ENCODE data around the gene GJA9. TPM values are rescaled to one million over a fixed set of nuclear protein-coding genes. Genes with fewer than 3 reads are reported as not detected.
"Not testable (repeated sequence)": the region's sequence is repeated elsewhere in the genome, so short reads cannot be mapped to it uniquely, and the experiment has no call there.

The GJA9 gene
- total RNA-seq, 1 donor from 2014 or later: 0.44 TPM

- ATAC-seq: peak; percentile 99
Measured at GRCh38 chr1:38873027-38873969, 8.1 kb downstream of the GJA9 start, which contains the start of gene MYCBP. Gene MYCBP (minus strand): TSS chr1:38873348. CDS start chr1:38873305, 43 bp downstream.

DNA sequence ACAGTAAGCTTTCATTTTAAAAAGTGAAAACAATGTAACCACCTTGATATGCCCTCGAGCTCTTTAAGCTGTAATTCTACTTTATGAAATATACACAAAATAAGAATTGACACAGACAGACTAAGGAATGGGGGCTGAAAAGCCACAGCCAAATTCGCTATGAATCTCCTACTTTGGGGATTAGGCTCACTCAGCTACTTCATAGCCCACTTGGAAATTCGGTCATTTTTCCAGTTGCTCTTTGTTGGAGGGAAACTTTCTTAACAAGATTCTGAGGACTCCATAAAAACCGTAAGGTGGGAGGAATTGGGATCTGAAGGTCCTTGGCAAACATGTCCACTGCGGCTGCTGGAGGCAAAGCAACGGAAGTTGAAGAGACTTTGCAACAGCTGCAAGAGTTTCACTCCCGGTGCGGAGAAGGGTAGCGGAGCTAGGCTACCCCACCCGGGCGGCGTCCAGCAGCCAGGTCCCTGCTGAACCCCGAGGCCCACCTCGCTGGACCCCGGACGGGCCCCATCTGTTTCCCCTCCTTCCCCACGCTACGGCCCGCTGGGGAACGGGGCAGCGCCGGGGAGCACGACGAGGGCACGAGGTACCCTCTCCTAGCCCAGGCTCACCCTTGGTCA is 8.9 kb downstream of the GJA9 start:
- ATAC-seq: peak; percentile 41

DNA sequence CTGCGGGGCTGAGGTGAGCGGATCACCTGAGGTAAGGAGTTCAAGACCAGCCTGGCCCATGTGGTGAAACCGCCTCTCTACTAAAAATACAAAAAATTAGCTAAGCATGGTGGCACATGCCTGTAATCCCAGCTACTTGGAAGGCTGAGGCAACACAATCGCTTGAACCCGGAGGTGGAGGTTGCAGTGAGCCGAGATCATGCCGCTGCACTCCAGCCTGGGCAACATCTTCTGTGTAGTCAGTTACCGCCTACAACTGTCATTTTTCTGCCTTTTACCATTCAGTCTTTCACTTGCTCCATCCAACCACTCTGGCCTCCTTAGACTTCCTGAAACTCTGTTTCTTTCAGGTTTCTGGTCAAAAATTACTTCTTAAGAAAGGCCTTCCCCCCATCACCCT is 10.4 kb downstream of the GJA9 start:
- no peak for ATAC-seq

DNA sequence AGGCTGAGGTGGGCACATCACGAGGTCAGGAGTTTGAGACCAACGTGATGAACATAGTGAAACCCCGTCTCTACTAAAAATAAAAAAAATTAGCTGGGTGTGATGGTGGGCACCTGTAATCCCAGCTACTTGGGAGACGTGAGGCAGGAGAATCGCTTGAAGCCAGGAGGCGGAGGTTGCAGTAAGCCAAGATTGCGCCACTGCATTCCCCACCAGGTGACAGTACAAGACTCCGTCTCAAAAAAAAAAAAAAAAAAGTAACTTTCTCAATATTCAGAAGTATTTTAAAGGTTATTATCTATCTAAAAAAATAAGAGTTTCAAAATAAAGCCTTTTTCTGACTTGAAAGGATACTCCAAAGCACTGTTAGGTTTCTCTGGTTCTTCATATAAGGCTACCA is 14.2 kb downstream of the GJA9 start:
- no peak for ATAC-seq

DNA sequence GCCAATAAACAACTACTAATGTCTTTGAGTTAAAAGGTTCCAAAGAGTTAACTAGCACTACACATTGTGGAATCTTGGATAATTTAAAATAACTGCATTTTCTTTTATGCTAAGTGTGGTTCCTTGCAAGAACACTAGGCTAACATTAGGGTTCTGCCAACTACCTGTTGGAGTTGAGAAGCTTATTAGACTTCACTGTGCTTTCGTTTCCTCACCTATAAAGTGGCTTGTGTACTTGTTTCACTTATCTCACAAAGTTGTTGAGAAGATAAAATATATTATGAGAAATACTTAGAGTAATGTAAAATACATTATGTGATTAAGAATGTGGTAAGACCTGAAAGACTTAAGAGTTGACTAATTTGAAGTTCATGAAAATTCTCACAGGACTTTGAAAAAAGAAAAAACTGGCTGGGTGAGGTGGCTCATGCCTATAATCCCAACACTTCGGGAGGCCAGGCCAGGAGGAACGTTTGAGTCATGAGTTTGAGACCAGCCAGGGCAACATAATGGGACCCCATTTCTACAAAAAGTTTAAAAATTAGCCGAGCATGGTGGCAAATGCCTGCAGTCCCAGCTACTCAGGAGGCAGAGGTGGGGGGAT is 16.2 kb downstream of the GJA9 start:
- ATAC-seq: peak; percentile 24

- ATAC-seq: no peak
Measured at GRCh38 chr1:38860454-38860795, 21.0 kb downstream of the GJA9 start.

DNA sequence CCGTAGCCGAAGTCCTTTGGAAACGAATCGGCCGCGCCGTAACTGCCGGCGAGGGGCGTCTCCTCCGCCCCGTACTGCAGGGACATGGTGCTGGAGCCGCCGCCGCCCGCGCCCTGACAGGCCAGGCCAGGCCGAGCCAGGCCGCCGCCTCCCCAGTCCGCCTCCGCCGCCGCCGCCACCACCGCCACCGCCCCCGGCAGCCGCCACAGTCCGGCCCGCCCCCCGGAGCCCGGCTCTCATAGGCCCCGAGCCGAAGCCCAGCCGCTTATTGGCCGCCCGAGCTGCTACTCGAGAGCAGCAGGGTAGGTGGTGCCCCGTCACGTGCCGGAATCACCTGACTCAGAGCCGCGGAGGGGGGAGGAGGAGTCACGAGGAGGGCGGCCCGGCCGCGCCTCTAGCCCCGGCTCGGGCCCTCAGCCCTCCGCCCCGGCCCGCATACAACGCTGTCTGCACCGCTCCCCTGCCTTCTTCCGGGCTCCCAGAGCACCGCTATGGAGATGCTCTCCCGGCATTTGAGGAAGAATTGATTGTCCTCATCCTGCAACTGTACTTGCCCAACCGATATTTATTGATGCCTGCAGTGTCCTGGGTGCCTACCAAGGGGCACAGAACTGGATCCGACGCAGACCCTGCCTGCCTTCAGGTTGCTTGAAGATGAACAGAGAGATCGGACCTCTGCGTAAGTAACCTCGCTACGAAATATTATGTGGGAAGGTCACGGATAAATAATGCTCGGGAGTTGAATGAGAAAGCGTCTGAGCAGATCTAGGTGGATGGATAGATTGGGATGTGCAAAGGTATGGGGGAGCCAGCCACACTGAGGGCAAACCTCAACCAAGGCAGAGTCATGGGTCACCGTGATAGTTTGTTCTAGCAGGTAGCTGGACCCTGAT is 21.6 kb downstream of the GJA9 start, which contains the start of gene RRAGC:
Gene RRAGC (minus strand): TSS at position 212 of the 893 bp plus-strand sequence. CDS start 126 bp downstream, at position 86.
- ATAC-seq: peak; percentile 98

GRCh38 chr1:38858833-38859560 is 22.4 kb downstream of the GJA9 start:
- peak; percentile 74 for ATAC-seq

DNA sequence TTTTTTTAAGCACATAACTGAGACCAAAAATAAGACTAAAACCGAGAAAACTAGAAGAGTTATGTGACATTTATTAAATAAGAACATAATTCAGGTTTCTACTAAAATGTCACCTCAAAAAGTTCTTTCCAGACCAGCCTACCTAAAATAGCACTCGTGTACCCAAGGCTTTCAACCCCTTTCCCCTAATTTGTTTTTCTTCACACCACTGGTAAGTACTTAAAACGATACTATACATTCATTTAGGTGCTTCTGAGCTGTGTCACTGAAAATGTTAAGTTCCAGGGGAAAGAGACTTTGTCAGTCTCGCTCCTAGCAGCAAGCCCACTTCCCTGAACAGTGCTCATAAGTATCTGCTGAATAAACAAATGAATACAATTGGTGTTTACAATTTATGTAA is 28.6 kb downstream of the GJA9 start:
- no peak for ATAC-seq

DNA sequence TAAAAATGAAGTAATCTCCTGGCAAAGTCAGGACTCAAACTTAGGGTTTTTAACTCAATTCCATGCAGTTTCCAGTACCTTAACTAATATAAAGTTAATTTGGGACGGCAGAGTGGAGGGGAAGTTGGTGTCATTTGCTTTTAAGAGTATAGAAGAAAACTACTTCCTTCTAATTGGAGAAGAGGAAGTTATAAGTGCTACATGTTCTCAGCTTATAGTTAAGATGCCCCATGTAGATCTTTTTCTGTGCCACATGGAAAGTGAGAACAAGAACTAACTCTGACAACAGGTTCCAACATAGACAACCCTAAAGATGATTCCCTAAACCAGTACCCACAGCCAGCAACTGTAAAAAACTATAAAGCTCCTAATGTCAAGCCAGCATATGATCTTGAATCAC is 33.3 kb downstream of the GJA9 start:
- no peak for ATAC-seq

GRCh38 chr1:38846210-38846609 is 35.2 kb downstream of the GJA9 start:
- no peak for ATAC-seq

- not testable (repeated sequence) for ATAC-seq
Measured at GRCh38 chr1:38845088-38845487, 36.3 kb downstream of the GJA9 start.

GRCh38 chr1:38840281-38840680 is 41.1 kb downstream of the GJA9 start:
- ATAC-seq: no peak

- no peak for ATAC-seq
Measured at GRCh38 chr1:38839363-38839762, 42.0 kb downstream of the GJA9 start.

DNA sequence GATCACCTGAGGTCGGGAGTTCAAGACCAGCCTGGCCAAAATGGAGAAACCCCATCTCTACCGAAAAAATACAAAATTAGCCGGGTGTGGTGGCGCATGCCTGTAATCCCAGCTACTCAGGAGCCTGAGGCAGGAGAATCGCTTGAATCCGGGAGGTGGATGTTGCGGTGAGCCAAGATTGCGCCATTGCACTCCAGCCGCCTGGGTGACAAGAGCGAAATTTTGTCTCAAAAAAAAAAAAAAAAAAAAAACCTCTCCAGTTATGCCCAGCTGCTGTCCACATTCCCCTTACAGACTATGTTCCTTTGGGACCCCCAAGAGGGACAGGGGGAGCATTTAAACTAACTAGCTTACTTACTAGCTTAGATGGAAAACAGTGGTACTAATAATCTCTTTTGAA is 45.1 kb downstream of the GJA9 start:
- ATAC-seq: not testable (repeated sequence)

- peak; percentile 92 for ATAC-seq
Measured at GRCh38 chr1:38834937-38835827, 46.2 kb downstream of the GJA9 start.

GRCh38 chr1:38834221-38834782 is 47.1 kb downstream of the GJA9 start:
- no peak for ATAC-seq

GRCh38 chr1:38833146-38833545 is 48.2 kb downstream of the GJA9 start:
- ATAC-seq: no peak

DNA sequence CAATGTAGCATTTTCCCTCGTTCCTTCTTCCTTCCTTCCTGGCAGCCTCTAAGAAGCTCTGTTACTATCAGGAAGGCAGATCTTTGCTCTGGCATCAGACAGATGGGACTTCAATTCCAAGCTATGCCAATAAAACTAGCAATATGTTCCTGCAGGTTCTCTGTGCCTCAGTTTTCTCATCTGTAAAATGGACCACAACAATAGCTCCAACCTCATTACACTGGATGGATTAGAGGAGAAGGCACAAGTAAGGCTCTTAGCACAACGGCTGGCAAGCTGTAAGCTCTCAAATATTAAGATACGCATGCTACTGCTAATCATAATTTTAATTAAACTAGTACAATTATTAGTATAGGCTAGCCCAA is 49.0 kb downstream of the GJA9 start:
- ATAC-seq: no peak

DNA sequence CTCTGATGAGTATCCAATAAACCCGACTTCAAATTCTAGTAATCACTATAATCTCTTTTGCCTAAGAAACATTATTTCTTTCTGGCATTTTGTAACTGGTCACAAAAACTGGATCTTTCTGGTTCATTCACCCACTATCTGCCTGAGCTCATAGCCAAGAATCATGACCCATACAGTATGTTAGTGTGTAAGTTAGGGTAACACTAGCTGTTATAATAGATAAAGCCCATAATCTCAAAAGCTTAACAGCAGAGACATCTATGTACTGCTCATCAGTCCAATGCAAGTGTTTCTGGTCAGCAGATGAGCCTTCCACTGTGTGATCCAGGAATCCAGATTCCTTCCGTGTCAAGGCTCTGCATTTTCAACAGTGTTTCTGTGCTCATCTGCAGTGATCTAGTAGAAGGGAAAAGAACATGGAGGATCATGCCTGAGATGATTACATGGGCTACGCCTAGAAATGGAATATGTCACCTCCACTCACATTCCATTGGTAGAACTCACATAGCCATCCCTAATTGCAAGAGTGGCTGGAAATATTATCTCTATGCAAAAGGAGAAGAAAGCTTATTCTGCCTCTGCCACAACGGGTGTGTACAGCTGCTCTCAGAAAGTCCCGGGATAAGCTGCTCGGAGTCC is 49.5 kb downstream of the GJA9 start:
- no peak for ATAC-seq

Measured in esophagus mucosa (tissue), 1 donor.